Measurements from ENCODE around the gene TRIM65.
"Not testable (repeated sequence)": the region's sequence is repeated elsewhere in the genome, so short reads cannot be mapped to it uniquely, and the experiment has no call there.

The TRIM65 gene

DNA sequence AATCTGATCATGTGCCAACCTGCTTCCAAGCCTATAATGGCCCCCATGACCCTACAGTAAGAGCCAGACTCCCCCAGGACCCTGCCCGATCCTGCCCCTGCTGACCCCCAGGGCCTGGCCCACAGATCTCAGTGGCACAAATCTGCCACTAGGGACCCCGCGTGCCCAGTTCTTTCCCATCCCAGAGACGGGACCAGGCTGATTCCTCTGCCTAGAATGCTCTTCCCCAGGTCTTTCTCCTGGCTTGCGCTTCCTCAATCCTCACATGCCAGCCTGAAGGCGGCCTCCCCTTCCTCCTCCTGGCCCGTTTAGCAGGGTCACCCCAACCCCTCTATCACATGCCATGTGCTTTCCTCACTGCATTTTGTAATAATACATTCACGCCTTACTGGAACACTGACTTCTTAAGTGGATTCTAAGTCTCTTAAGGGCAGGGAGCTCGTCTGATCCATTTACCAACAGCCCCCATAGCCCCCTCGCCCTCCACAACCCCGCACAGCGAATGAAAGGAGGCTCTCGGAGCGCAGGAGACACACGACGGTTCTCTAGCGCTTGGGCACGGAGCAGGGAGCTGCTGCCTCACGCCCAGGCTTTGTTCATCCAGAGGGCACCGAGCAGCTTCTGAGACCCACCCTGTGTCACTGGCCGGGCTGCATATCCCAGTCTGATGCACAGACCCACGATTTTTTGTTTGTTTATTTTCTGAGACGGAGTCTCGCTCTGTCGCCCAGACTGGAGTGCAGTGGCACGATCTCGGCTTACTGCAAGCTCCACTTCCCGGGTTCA is 1.2 kb downstream of the TRIM65 start:
- no peak for DNase-seq

DNA sequence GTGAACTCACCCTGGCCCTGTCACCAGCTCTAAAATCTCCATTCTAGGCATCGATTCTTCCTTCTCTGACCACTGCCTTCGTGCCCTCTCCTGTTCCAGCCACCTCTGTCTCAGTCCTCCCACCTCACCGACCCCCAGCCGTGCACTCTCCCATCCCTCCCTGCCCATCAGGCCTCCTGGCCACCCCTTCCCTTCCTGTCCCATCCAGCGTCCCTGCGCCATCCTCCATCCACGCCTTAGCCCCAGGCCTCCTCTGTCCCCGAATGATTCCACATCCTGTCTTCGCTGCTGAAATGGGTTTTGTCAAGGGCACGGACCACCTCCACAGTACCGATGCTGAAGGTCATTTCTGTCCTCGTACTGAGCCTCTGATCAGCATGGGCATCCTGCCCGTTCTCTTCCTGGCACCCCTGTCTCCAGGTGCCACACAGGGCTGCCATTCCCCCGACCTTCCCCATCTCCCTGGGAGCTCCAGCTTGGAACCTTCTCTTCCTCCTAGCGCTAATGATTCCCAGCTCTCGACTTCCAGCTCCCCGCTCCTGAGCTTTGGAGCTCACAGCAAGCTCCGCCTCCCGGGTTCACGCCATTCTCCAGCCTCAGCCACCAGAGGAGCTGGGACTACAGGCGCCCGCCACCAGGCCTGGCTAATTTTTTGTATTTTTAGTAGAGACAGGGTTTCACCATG is 2.6 kb downstream of the TRIM65 start:
- DNase-seq, result no peak

GRCh38 chr17:75893305-75894048 is 3.3 kb downstream of the TRIM65 start:
- DNase-seq, result no peak

- DNase-seq, result no peak
These were observed 4.1 kb downstream of the TRIM65 start for GRCh38 chr17:75892556-75893224.

DNA sequence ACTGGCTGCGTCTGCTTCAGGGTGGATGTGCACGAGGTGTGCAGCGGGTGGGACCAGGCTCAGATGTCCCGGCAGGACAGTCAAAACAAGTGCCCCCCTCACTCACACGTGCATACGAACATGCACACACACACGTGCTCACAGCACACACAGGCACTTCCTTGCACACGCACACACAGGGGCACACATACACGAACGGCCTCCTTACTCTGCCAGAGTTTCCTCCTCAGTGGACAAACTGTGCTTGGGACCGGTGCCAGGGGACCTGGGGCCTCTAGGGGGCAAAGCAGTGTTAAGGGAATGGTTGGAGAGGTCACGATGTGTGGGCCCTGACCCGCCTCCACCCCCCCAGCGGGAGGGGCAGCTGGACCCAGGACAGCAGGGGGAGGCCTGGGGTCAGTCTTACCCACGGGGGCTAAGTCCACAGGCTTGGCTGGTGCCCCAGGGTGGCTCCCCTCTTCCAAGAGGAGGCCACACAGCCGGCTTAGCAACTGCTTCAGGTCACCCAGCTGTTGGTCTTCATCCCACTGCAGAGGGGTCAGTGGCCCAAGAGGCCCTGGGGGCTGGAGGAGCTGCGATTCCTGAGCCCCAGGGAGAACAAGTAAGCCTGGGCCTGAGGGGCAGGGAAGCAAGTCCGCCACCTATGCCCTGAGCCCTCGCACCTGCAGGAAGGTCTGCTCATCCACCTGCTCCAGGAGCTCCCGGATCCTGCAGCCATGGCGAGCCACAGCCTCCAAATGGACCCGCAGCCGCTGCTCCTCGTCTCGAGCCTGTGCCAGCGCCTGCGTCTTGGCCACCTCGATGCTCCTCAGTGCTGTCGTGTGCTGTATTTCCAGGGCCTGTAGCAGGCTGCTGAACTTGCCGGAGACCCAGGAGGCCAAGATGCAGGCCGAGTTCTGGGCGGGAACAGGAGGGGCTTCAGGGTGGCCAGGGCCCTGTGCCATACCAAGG is 4.9 kb downstream of the TRIM65 start:
- DNase-seq, result no peak

DNA sequence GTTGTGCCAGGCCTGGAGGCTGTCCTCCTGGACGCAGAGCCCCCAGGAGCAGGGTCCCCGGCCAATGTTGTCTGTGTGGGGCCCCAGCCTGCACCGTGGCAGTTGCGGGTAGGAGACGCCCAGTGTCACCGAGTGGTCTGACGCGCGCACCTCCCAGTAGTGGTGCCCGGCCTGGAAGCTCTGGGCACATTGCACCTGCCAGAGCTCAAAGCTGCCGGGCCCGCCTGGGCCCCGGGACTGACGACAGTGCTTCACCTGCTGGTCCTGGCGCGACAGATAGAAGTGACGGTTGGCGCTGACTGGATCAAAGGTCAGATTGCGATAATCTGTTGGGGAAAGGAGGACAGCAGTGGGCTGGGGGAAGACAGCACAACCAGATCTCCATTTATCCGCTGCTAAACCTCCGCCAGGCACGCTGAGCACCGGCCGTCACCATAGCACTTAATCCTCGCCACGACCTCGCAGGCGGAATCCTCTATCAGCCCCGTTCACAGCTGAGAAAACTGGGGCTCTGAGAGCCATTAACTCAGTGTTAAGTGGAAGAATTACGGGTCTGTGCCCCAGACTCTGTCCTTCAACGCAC is 5.6 kb downstream of the TRIM65 start:
- DNase-seq, result no peak

DNA sequence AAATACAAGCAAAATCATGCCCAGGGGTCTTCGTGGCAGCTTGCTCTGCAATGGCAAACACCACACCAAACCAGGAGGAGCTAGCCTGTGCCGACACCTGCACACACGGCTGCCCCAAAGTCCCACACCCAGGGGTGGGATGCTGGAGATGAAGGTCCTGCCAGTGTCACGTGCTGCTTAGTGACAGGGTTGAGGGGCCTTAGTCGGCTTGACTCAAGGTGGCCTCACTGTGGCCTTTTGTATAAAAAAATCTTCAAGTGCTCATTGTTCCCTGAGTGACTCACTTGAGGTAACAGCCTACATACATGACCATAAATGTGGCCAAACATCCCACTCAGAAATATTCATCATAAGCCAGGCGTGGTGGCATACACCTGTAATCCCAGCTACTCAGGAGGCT is 7.3 kb downstream of the TRIM65 start:
- no peak for DNase-seq

- DNase-seq, result no peak
These were observed 8.3 kb downstream of the TRIM65 start for GRCh38 chr17:75888484-75888883.

DNA sequence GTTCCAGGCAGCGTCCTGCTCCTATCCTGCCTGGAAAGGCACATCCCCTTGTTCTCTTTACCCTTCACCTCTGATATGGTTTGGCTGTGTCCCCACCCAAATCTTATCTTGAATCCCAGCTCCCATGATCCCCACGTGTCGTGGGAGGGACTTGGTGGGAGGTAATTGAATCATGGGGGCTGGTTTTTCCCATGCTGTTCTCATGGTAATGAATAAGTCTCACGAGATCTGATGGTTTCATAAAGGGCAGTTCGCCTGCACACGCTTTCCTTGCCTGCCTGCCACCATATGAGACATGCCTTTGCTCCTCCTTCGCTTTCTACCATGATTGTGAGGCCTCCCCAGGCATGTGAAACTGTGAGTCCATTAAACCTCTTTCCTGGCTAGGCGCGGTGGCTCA is 10.9 kb downstream of the TRIM65 start:
- DNase-seq, result not testable (repeated sequence)

DNA sequence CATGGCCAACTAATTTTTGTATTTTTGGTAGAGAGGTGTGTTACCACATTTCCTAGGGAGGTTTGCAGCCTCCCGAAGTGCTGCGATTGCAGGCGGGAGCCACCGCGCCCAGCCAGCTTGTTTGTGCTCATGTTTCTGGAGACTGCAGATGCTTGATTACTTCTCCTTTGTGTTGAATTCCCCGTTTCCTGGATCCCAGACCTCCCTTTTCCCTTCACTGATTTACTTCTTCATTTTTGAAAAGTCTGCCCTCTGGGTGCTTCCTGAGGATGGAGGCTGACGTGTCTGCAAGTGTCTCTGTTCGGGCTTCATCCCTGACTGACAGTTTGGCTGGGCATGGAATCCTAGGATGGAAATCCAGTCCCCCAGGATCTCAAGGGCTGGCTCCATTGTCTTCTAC is 11.3 kb downstream of the TRIM65 start:
- no peak for DNase-seq

- DNase-seq, result no peak
These were observed 14.9 kb downstream of the TRIM65 start for GRCh38 chr17:75881678-75882454.

- no peak for DNase-seq
These were observed 16.5 kb downstream of the TRIM65 start for GRCh38 chr17:75880266-75880665.

DNA sequence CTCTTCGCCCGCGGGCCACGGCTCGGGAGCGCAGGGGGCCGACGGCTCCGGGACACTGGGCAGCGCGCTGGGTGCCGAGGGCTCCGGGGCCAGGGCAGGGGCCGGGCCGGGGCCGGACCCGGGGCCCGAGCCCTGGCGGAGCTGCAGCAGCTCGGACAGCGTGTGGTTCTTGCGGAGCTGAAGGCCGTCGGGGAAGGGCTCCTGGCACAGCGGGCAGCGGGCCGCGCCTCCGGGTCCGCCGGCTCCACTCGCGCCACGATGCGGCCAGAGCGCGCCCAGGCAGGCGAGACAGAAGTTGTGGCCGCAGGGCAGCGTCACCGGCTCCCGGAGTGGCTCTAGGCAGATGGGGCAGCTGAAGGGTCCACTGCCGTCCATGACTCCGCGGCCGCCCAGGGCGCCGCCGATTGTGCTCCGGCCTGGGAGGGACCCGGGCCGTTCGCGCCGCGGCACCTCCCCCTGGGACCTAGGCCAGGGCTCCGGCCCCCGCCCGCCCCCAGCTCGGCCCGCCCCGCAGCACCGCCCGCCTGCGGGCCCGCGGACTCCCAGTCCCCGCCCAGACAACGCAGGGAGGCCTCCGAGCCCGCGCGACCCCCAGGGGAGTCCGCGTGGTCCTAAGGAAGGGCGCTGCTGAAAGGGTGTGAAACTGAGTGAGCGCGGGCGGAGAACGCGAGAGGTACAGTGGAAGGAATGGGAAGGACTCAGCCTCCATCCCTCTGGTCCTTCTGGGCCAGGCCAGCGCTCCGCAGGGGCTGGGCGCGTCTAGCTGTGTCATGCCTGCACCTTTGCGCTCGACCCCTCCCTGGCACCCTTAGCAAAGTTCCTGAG is 18.4 kb downstream of the TRIM65 start, which contains the start of gene TRIM47:
TRIM47 (minus strand) TSS at position 408 of the 825 bp plus-strand sequence; CDS start at position 375, 33 bp downstream.
- DNase-seq, result no peak

DNA sequence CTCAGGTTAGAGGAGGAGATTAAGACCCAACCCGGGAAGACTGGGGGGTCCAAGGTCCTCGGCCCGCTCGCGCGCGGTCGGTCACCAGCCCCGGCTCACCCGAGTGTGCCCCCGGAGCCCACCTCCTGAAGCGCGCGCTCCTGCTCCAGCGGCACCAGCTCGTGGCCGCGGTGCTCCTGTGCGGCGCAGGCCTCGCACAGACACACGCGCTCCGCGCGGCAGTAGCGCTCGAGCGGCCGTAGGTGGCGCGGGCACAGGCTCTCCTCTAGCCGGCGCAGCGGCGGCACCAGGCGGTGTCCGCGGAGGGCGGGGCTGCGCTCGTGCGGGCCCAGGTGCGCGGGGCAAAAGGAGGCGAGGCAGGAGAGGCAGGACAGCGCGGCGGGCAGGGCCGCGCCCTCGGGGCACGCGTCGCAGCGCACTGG is 19.0 kb downstream of the TRIM65 start:
- no peak for DNase-seq

GRCh38 chr17:75876938-75877751 is 19.6 kb downstream of the TRIM65 start:
- no peak for DNase-seq

DNA sequence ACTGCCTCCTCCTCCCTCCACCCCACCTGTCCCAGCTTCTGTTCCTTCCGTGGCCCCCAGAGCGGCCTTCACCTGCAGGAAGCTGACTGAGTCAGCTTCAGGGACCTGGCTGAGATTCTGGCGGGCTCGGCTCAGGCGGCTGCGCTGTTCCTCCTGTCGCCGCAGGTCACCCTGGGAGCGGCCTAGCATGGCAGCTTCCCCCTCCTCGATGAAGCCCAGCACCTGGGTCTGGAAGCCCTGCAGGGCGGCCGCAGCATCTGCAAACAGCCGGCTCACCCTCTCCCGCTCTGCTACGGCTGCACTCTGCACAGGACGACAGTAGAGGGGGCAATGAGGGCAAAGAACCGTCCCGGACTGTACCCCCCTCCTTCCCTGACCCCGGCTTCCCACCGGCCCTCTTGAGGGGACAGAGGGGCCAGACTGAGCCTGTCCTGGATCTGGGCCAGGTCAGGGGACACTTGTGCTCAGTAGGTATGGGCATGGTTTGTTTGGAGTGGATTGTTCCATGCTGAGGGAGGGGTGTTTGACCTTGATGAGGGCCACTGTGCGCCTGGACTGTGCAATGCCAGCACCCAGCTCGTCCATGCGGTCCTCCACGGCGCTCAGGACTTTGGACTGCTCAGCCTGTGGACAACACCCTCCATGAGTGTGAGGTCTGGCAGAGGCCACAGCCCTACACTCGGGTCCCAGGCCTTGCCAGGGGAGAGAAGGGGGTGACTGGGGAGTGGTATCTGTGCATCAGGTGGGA is 20.4 kb downstream of the TRIM65 start:
- DNase-seq, result no peak

DNA sequence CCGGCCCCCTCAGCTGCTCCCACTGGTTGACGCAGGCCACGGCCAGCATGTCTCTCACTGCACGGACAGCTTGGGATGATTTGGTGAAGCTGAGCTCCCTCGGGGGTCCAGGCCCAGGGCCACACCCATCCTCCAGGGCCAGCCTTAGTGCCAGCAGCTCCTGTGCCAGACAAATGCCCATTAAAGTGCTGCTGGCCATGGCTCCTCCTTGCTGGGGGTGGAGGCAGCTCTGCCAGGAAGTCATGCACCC is 20.9 kb downstream of the TRIM65 start:
- no peak for DNase-seq

- DNase-seq, result no peak
These were observed 21.4 kb downstream of the TRIM65 start for GRCh38 chr17:75875182-75875939.

Data from NCI-H187 treated with DMSO at 0.1 percent for 48 hours (cell line).